Stimulated activated CD4-positive, alpha-beta T cell treated with anti-CD3 and anti-CD28 coated beads, TNF-alpha, amount 100 ng/mL, for 1 hour (primary cell): ENCODE measurements around the gene PSTPIP2.
"Not testable (repeated sequence)": the region's sequence is repeated elsewhere in the genome, so short reads cannot be mapped to it uniquely, and the experiment has no call there.

ENCODE experiments used
- DNase-seq, 3 donors: peaks; one replicate each; pipeline ENCODE4 v3.0.0-alpha.2; 2020; ENCODE audit warnings: low read depth in 3 of 3, low spot score in 1 of 3

Gene PSTPIP2

DNA sequence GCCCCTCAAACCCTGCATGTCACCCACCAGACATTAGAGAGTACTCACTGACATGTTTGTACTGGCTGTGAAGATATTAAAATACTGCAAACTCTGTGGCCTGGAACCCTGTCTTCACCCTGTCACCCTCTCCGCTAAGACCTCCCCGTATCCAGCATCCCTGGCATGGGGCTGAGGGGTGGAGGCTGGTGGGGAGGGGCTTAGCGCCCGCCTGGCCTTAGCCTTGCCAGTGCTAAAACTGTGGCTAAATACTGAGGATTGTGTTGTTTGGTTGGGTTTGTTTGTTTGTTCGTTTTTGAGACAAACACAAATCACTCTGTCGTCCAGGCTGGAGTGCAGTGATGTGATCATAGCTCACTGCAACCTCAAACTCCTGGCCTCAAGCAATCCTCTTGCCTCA is 1.8 kb downstream of the PSTPIP2 start:
- DNase-seq = no peak

DNA sequence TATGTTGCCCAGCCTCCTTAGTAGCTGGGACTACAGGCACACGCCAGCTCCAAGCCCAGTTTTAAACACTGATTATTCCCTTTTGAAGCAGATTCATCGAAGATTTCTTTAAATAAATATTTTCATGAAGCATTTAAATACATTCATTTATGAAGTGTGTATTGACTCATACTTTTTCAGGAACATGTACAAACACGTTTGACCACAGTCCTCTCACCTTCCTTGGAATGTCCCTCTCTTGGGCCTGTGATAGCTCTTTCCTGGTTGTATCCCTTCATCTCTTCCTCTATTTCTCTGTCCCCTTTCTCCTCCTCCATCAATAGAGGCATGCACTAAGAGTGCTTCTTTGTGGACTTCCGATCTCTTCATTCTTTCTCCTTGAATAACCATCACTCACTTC is 2.5 kb downstream of the PSTPIP2 start:
- DNase-seq = no peak

- DNase-seq = no peak
Observed at GRCh38 chr18:46068763-46069162, 3.3 kb downstream of the PSTPIP2 start.

DNA sequence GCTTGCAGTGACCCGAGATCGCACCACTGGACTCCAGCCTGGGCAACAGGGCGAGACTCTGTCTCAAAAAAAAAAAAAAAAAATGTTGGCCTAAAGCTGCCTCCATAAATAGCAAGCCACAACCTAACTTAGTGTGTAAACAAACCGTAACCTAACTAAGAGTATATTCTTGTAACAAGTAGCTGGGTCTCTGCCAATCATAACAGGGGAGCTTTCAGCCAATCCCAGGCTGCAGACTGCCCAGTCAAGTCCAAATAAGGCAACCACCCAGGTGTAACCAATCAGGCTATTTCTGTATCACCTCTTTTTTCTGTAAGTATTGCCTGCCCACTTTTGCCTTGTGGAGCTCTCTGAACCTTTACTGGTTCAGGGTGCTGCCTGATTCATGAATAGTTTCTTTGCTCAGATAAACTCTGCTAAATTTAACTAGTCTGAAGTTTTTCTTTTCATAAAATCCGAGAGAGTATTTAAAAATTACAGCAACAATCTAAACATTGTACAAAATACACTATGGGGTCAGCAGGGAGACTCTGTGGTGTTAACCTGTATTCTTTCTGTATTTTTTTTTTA is 4.5 kb downstream of the PSTPIP2 start:
- no peak for DNase-seq

DNA sequence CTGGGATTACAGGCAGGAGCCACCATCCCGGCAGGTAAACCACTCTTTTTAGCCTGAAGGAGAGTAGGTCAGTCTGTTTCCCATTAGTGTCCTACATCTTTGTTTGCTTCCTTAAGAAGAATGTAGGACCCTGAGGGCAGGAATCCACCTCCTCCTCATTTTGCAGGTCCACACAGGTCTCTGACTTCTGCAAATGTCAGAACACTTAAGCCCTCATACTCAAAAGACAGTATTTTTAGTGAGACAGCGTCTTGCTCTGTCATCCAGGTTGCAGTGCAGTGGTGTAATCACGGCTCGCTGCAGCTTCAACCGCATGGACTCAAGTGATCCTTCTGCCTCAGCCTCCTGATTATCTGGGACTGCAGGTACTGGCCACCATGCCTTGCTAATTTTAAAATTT is 9.3 kb downstream of the PSTPIP2 start:
- DNase-seq = no peak

- DNase-seq = no peak
Observed at GRCh38 chr18:46061796-46062195, 10.3 kb downstream of the PSTPIP2 start.

GRCh38 chr18:46061387-46061786 is 10.7 kb downstream of the PSTPIP2 start:
- DNase-seq = no peak

DNA sequence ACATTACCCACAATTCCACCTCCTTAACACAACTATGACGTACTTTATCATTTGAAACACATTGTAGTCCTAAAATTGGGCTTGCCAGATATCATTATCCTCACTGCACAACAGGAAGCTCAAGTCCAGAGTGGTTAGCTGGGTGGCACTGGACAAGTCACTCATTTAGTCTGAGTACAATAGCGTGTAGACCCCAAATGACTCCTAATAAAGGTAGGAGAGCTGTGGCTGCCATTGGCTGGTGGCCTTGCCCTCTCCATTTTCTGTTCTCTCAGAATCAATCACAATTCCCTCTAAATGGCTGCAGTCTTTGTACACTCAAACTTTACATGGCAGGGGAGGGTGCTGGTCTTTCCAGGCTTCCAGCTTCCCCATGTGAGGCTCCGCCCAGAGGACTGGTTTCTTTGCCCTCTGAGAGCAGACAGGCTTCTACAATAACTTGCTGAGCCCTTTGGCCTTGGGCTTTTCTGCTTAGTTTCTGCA is 11.7 kb downstream of the PSTPIP2 start:
- no peak for DNase-seq

GRCh38 chr18:46055838-46056230 is 16.2 kb downstream of the PSTPIP2 start:
- DNase-seq = no peak

- no peak for DNase-seq
Observed at GRCh38 chr18:46054956-46055837, 16.9 kb downstream of the PSTPIP2 start.

DNA sequence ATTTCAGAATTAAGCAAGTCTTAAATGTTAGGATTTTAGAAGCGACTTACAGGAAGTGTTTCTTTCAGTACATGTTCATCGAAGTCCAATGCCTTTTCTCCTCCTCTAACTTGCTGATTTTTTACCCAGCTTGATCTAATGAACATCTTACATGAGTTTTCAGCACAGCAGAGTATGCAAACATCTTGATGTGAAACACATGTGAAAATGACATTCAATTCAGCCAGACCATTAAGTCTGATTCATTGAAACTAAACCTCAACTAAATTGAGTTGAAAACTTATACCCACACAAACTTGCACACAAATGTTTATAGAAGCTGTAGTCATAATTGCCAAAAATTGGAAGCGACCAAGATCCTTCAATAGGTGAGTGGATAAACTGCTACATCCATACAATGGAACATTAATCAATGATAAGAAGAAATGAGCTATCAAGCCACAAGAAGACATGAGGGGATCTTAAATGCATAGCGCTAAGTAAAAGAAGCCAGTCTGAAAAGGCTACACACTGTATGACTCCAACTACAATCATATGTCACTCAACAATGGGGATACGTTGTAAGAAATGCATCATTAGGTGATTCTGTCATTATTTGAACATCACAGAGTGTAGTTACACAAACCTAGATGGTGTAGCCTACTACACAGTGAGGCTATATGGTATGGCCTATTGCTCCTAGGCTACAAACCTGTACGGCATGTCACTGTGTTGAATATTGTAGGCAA is 18.5 kb downstream of the PSTPIP2 start:
- DNase-seq = no peak

GRCh38 chr18:46051731-46052461 is 20.2 kb downstream of the PSTPIP2 start:
- DNase-seq = no peak

GRCh38 chr18:46050268-46050667 is 21.8 kb downstream of the PSTPIP2 start:
- no peak for DNase-seq

DNA sequence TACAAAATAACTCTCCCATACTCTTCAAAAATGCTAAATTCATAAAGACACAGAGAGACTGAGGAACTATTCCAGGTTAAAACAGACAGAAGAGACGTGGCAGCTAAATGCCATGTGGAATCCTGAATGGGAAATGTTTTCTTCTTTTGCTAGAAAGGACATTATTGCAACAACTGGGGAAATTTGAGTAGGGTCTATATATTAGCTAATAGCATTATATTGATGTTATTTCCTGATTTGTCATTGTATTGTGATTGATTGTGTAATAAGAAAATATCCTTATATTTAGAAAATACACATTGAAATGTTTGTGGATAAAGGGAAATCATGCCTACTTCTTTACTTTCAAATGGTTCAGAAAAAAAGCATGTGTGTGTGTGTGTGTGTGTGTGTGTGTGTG is 23.4 kb downstream of the PSTPIP2 start:
- no peak for DNase-seq

DNA sequence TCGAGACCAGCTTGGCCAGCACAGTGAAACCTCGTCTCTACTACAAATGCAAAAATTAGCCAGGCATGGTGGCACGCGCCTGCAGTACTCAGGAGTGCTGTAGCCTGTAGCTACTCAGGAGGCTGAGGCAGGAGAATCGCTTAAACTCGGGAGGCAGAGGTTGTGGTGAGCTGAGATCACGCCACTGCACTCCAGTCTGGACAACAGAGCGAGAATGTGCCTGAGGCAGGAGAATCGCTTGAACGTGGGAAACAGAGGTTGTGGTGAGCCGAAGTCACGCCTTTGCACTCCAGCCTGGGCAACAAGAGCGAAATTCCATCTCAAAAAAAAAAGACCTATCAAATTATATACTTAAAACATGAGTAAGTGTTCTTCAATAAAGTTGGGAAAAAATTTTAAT is 24.7 kb downstream of the PSTPIP2 start:
- DNase-seq = not testable (repeated sequence)

DNA sequence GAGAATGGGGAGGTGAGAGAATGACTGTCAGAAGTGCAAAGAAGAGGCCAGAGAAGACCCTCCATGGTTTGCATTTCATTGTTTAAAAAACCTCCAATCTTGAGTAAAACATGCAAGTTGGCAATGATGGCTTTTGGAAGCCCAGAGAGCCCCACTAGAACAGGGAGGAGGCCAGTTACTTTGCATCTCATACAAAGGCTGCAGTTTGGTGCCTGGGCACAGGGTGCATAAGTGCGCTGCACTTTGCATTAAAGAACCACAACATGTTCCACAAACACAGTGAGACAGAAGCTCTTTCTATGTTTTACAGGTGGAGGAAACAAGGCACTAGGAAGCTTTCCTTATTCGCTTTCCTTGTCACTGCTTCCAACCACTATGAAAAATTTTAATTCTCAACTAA is 25.4 kb downstream of the PSTPIP2 start:
- DNase-seq = no peak

GRCh38 chr18:46046126-46046525 is 25.9 kb downstream of the PSTPIP2 start:
- DNase-seq = no peak

DNA sequence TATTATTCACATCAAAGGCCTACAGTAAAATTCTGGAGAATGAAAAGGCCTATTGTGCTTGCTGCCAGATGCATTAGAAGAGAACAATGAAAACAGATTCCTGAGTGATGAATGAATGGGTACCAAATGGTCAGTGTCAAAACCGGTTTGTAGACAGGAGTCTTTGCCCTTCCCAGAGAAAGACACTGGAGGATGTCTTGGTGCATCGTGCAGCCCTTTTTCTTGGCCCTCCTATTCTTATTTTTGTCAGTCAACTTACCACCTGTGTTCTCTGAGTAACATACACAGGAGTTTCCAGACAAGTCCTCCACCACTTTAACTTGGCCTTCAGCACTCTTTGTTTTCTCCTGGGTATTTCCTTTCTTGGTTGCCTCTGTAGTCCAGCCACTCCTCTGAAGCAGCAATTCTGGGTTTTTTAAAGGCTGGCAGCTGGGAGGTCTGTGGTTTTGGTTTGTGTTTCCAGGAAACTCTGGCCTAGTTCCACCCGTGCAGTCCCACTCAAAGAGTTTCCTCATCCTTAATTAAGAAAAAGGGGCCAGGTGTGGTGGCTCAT is 29.4 kb downstream of the PSTPIP2 start:
- DNase-seq = no peak

DNA sequence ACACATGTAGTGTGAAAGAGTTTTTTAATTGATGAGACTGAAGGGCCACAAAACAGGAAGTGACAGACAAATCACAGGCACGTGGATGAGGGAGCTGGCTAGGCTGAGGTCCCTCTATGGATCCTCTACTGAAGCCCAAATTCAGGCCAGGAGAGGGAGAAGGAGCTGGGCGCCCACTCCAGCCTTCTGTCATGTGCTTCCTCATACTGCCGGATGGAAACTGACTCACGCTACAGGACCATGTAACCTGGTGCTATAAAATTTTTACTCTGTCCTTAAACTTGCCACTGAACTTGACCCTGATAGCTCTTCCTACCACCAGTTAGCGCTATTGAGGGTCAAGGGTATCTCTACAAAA is 31.3 kb downstream of the PSTPIP2 start:
- DNase-seq = no peak

DNA sequence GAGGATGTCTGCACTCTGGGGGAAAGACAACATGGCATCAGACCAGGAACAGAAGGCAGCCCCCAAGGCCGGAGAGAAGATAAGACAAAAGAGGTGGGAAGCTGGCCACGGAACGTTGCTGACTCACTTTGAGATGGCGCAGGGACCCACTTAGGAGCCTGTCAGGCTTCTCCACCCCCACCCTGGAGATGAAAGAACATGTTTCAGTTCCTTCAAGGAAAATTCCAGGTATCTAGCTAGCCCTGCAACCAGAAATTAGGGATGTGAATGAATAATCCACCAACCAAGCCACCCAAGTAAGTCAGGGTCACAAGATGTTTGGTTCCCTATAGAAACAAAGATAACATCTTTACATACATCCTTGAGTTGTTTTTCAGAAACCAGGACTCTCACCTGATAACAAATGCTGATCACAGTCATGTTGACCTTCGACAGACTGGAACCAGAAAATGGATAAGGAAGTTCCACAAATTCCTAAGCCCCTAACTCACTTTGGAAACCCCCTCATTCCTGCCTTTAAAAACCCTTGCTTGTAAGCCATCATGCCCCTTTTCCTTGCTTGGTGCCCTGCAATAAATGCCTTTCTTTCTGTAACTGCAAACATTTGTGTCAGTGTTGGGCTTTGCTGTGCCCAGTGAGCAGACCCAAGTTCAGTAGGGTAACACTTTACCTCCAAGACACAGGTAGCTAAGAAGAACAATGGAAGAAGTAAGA is 31.9 kb downstream of the PSTPIP2 start:
- no peak for DNase-seq
